ENCODE data around the gene ACOX1.
A peak's percentile ranks its signal among the peaks of the same experiment; 100 is the strongest.

The ACOX1 gene

DNA sequence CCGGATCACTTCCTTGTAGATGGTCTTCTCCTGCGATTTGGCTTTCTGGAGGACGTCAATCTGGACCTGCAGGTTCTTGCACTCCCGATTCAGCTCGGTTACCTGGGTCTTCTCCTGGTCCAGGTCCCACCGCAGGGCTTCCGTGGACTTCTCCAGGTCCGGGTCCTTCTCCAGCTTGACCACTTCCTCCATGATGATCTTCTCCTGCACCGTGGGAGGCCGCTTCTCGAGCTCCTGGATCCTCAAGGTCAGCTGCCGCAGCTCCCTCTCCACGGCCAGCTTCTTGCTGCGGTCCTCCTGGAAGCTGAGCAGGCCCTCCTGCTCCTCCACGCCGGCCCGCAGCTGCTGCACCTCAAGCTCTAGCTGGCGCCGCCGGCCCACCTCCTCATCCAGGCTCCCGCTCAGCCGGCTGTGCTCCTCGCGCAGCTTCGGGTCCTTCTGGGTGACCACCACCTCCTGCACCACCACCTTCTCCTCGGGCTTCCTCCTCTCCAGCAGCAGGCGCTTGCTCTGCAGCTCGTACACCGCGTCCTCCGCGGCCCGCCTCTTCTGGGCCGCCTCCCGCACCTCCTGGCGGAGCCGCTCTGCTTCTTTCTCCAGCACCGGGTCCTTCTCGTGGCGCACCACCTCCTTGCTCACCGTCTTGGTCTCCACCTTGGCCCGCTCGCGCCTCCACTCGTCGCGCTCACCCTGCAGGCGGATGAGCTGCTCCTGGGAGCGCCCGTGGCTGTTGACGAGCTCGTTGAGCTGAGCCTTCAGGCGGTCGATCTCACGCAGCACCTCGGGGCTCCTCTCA, 29.9 kb upstream of the ACOX1 start:
- no peak for DNase-seq (ENCODE audit: low spot score)

DNA sequence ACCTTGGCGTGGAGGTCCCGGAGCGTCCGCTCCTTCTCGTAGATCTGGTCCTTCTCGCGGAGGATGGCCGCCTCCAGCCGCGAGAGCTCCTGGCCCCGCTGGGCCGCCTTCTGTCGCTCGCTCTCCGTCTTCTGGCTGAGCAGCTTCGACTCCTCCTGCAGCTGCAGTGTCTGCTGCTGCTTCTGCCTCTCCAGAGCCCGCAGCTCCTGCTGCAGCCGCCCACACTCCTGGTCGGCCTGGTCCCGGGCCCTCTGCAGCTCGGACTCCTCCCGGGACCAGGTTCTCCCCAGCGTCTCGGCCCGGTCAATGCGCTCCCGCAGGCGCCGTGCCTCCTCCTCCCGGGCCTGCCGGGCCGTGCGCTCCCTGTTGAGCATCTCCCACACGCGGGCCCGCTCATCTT, 29.2 kb upstream of the ACOX1 start:
- DNase-seq (ENCODE audit: low spot score) = no peak

DNA sequence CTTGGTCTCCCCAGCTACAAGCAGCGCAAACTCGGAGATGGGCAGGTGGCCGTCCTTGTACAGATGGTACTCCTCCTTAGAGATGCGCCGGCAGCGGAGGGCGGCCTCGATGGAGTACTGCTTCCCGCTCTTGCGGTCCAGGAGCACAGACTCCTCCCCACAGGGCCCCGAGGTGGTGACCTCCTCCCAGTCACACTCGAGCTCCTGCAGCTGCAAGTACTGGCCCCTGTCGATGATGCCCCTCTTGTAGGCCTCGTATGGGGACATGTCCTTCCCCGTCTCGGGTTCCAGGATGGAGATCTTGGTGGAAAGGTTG, 28.8 kb upstream of the ACOX1 start:
- DNase-seq (ENCODE audit: low spot score) = no peak

DNA sequence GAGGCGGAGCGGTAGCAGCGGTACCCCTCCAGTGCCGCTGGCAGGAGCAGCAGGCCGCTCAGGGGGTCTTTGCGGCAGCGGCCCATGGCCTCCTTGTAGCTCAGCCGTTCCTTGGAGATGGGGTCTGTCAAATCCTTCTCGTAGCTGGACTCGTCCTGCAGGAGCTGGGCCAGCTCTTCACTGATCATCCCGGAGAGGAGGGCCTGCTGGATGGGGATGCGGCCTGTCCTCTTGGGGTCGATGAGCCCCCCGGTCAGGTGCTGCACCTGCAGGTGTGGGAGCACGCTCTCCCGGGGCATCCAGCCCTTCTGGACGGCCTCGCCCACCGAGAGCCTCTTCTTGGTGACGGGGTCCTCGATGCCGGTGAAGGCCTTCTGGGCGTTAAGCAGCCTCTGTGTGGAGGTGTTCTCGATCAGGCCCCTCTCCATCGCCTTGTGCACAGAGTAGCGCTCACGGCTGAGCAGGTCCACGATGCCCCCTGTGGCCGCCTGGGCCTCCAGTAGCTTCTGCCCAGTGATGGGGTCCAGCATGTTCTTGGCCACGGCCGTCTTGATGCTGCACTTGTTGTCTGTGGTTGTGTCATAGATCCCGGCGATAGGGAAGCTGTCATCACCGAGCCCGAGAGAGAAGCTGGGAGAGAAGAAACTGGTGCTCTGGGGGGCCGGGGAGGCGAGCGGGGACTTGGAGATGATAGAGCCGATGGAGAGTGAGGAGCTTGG, 28.3 kb upstream of the ACOX1 start:
- DNase-seq (ENCODE audit: low spot score) = peak; percentile 47

DNA sequence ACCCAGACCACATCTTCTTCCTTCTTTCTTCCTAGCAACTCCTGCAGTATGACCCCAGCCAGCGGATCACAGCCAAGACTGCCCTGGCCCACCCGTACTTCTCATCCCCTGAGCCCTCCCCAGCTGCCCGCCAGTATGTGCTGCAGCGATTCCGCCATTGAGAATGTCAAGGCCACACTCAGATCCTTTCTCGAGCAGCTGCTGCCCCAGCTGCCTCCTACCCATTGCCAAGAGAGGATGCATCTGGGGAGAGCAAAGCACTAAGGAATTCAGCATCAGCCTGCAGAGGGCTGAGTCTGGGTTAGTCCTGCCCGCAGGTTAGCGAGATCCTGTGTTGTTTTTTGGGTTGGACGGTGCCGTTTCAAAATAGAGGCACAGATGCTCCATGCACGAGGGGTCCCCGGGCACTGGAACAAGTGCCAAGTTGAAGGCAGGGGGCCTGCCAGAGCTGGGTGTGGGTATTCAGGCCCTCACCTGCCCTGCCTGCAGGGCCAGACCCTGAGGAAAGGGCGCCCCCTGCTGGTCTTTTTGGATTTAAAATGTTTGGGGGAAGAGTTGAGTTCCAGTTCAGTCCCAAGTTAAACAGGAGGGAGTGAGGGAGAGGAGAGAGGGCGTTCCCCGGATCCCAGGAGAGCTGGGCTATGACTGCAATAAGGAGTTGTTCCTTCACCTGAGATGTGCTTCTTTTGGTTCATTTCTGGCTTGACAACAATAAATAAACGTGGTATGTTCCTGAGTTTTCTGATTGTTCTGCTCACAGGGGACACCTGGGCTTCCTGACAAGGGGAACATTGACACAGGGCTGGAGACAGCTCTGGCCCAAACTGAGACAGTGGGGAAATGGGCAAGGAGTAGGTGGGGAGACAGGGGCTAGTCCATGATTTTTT, 26.5 kb upstream of the ACOX1 start:
- DNase-seq (ENCODE audit: low spot score) = peak; percentile 92

DNA sequence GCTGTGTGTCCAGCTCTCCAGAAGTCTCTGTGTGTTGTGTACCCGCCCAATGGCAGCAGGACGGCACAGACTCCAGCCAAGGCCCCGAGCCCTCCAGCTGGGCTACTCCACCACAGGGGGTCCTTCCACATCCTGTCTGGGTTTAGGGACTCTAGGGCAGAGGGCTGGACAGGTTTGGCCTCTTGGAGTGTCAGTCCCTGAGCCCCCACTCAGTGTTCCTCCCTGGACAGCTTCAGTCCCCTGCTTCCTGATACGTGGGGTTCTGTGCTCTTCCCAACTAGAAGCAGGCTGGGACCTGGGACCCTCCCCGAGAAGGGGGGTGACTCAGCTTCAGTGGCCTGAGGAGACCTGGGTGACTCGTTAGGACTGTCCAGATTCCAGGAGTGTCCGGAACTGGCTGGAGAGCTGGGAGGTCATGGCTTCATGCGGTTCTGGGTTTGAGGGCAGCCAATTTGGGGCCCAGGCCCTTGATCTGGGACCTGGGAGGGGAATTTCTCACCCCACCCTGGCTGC, 25.8 kb upstream of the ACOX1 start:
- DNase-seq (ENCODE audit: low spot score) = no peak

DNA sequence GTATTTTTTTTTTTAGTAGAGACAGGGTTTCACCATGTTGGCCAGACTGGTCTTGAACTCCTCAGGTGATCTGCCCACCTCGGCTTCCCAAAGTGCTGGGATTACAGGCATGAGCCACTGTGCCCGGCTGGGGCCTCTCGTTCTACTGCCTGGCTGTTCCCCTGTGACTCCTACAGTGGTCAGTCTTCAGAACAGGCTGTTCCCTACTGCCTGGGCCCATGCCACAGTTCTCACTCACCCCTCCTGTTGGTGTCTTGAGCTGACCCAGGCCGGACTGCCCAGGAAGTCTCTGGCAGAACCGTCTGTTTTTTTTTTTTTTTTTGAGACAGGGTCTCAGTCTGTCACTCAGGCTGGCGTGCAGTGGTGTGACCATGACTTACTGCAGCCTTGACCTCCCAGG, 24.9 kb upstream of the ACOX1 start:
- no peak for DNase-seq (ENCODE audit: low spot score)

DNA sequence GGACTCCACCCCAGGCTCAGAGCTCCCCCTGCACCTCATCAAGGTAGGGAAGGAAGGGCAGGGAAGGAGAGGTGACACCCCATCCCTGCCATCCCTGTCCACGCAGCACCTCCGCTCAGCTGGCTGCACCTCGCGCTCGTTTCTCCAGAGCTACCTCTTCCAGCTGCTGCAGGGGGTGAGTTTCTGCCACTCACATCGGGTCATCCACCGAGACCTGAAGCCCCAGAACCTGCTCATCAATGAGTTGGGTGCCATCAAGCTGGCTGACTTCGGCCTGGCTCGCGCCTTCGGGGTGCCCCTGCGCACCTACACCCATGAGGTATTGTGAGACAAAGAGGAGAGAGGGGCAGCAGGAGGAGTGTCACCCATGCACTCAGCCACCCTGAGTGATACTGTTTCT, 23.1 kb upstream of the ACOX1 start:
- DNase-seq (ENCODE audit: low spot score) = peak; percentile 43

DNA sequence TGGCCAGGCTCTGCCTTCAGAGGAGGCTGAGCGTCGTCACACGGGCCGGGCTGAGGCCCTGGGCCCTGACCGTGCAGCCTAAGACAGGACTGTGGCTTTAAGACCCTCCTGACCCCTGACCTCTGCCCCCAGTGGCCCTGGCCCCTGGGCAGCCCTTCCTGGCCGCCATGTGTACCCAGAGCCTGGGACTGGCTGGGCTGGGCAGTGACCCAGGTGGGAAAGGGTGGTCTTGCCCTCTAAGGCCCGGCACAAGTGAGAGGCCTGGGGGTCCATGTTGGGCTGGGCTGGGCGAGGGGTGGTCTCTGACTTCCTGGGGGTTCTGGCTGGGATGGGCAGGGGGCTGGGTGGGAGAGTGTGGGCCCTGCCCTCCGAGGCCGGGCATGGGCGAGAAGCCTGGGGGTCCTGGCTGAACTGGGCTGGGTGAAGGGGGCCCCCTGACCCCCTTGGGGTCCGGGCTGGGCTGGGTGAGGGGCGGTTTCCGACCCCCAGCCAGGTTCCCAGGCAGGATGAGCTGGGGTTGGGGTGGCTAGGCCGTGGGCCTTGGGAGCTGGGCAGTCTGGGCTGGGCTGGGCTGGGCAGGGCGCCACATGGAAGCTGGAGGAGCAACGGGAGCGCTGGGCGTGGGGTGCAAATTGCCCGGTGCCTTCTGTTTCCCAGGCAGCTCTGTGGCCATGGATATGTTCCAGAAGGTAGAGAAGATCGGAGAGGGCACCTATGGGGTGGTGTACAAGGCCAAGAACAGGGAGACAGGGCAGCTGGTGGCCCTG, 22.0 kb upstream of the ACOX1 start, which contains the start of gene CDK3:
CDK3 (plus strand) TSS at position 101 of the 767 bp plus-strand sequence; CDS start at position 672, 571 bp downstream.
- DNase-seq (ENCODE audit: low spot score) = peak; percentile 45

DNA sequence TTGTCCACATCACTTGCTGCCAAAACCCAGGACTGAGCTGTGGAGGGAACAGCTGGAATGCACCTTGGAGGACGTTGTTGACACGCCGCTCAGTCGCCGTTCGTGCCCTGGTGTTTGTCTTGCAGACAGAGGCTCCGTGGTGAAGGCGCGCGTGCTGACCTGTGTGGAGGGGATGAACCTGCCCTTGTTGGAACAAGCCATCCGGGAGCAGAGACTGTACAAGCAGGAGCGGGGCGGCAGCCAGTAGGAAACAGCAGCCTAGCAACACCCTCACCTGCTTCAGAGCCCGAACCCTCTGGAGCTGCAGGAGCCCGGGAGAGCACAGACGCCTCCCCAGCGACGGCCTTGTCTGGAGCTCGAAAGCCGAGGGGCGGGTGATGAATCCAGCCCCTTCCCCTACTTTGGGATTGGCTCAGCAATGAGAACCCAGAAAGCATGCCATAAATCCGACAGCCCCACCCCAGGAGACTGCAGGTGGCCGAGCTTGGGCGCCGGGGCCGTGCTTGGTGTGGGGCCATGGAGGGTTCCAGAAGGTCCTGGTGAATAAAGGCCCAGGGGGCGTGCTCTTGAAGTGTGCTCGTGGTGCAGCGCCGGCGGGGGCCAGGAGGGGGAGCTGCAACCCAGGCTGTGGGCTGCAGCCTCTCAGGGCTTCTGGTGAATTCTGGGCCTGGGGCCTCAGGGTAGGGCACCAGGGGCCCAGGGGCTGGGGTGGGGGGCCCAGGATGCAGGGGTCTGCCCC, 21.2 kb upstream of the ACOX1 start:
- peak; percentile 92 for DNase-seq (ENCODE audit: low spot score)

DNA sequence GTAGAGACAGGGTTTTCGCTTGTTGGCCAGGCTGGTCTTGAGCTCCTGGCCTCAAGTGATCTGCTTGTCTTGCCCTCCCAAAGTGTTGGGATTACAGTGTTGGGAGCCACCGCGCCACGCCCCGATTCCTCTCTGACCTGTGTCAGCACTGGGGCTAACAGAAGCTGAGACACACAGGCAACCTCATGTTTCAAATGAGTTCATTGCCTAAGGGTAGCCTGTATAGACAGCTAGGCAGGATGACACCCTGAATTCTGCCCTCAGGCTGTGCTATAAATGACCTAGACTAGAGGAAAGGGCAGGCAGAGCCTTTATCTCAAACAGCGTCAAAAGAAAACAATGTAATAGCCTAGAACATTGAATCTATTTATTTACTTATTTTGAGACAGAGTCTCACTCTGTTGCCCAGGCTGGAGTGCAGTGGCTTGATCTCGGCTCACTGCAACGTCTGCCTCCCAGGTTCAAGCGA, 19.4 kb upstream of the ACOX1 start:
- no peak for DNase-seq (ENCODE audit: low spot score)

DNA sequence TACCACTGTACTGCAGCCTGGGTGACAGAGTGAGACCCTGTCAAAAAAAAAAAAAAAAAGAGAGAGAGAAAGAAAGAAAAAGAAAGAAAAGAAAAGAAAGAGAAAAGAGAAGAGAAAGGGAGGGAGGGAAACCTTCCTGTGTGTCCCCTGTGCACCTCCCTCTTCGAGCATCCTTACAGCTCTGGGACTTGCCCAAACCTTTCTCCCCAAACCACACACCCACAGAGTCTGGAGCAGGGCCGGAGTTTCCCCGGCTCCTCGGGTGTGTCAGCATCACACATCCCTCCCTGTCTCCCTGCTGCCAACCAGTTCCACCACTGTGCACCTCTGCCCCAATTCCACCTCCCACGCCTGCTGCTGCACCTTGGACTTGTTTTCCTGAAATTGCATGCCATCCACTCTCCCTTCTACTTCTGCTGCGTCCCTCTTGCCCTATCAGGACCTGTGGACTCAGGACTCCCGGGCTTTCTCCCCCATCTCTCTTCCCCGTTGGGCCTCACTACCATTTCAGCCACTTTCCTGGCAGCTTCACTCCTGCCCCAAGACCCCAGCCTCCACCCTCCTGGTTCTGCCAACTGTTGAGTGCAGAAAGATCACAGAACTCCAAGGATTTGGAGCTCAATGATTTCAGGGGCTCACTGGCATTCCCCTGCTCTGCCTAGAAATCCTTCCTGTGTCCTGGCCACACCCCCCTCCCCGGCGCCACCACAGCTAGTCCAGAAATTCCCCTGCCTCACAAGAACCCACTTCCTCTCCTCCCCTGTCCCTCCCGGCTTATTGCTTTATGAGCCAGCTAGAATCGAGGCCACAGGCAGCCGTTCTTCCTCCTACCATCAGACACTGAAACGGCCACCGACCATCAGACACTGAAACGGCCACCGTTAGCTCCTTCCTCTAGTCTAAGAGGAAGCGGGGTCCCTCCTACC, 18.0 kb upstream of the ACOX1 start:
- no peak for DNase-seq (ENCODE audit: low spot score)

DNA sequence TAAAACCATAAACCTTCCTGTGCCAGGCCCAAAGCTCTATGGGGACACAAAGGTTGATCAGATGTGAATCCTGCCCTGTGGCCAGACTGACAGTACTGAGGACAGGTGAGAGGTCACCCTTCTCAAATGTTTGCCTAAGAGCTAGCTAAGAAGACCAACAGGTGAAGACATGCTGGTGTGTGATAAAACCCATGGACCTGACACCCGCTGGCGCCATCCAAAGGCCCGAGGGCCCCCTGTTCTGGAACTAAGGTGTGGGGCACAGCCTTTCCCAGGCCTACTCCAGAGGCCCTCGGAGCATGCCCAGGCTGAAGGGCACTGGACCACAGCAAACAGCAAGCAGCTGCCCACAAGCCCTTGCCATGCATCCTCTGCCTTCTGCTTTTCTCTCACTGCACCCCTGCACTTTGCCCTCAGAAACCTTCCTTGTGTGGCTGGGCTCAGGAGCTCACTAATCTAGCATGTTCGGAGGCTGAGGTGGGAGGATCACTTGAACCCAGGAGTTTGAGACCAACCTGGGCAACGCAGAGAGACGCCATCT, 16.5 kb upstream of the ACOX1 start:
- DNase-seq (ENCODE audit: low spot score) = no peak

DNA sequence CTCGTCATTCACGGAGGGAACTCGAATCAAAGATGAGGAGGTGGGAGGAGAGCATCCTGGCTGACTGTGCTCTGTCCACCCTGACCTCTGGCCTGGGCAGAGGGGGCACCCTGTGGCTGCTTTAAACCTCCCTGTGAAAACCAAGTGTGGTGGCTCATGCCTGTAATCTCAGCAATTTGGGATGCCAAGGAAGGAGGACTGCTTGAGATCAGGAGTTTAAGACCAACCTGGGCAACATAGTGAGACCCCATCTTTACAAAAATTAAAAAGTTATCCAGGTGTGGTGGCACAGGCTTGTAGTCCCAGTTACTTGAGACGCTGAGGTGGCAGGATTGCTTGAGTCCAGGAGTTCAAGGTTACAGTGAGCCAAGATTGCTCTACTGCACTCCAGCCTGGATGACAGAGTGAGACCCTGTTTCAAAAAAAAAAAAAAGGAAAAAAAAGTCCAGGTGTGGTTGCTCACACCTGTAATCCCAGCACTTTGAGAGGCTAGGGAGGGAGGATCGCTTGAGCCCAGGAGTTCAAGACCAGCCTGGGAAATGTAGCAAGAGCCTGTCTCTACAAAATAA, 15.9 kb upstream of the ACOX1 start:
- no peak for DNase-seq (ENCODE audit: low spot score)

DNA sequence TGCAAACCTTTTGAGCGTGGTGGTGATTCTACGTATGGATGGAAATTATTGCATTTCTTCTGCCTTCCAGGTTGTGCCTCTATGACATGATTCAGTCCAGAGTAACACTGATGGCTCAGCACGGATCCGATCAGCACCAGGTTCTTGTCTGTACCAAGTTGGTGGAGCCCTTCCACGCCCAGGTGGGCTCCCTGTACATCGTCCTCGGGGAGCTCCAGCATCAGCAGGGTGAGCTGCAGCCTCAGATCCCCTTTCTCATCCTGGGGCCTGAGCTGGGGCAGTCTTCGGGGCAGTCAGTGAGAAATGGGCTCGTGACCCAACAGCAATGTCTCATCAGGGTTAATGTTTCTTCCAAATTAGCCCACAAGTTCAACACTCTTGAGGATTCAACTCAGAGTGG, 12.4 kb upstream of the ACOX1 start:
- no peak for DNase-seq (ENCODE audit: low spot score)

DNA sequence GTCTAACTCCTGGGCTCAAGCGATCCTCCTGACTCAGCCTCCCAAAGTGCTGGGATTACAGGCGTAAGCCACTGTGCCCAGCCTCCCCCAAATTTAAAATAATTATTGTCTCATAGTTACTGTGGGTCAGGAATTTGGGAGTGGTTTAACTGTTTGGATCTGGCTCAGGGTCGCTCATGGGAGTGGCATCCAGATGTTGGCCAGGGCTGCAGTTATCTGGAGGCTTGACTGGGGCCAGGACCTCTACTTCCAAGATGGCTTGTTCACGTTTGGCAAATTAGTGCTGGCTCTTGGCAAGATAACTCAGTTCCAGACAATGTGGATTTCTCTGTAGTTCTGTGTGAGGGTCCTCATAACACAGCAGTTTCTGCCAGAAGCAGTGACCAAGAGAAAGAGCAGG, 8.1 kb upstream of the ACOX1 start:
- DNase-seq (ENCODE audit: low spot score) = no peak

DNA sequence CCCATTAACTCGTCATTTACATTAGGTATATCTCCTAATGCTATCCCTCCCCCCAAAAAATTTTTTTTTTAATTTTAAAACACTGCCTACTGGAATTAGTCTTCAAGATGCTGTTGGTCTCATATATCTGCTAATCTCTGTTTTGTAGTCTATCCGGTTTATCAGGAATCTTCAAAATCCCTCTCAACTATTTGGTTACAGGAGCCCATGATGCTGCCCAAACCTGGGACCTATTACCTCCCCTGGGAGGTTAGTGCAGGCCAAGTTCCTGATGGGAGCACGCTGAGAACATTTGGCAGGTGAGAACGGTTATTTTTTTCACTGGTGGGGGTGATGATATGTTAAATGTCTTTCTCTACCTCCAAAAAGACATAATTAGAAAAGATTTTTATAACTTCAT, 7.0 kb upstream of the ACOX1 start:
- no peak for DNase-seq (ENCODE audit: low spot score)

DNA sequence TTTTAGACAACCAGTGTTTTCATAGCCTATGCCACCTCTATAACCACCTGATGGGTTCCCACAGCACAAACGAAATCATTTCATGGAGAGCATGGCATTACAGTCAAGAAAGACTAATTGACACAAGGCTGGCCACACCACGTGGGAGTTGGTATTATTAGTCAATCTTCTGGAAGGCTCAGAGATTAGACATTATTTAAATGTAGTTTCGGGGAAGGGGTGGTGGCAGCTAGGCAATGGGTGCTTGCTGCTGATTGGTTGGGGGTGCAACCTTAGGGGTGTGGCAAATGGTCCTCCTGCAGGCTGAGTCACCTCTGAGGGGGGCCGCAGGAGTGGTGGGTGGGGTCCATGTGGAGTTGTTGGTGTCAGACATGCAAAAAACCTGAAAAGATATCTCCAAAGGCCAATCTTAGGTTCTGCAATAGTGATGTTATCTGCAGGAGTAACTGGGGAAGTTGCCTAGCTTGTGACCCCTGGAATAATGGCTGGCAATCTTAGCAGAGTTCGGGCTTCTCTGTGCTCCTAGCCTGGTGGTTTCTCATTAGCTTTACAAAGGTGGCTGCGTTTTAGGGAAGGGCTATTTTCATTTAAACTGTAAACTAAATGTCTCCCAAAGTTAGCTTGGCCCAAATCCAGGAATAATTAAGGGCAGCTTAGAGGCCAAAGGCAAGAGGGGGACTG, 4.7 kb upstream of the ACOX1 start:
- DNase-seq (ENCODE audit: low spot score) = no peak
